Measurements from ENCODE around the gene YY1.

DNA sequence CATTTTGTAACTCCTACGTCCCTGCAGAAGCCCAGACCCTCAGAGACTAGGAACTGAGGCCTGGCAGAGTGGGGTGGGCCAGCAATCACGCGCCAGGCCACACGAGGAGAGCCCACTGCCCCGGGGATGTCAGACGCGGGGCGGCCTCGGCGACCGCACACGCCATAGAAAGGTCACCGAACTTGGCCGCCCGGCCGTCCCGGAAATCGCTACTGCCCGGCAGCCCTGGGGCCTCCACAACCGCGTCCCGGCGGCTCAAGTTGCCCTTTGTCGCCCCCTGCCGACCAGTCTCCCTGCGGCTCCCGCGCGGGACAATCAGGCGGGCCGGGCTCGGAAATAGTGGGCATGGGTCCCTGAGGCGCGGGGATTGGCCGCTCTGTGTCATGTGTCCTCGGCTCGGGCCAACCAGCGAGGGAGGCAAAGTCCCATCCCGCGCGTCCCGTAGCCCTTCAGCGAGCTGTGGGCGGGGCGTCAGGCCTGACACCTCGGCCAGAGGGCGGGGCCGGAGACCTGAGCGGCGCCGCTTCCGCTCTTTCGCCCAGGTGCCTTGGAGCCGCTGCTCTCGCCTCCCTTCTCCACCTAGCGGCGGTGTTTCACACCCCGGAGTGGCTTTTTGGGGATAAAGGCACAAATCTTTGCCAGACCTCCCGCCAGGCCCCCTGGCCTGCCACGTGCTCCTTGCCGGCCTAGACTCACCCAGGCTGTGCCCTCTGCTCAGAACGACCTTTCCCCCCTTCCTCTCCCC lies 46.1 kb upstream of the YY1 start:
- TF ChIP-seq, protein P1, sequence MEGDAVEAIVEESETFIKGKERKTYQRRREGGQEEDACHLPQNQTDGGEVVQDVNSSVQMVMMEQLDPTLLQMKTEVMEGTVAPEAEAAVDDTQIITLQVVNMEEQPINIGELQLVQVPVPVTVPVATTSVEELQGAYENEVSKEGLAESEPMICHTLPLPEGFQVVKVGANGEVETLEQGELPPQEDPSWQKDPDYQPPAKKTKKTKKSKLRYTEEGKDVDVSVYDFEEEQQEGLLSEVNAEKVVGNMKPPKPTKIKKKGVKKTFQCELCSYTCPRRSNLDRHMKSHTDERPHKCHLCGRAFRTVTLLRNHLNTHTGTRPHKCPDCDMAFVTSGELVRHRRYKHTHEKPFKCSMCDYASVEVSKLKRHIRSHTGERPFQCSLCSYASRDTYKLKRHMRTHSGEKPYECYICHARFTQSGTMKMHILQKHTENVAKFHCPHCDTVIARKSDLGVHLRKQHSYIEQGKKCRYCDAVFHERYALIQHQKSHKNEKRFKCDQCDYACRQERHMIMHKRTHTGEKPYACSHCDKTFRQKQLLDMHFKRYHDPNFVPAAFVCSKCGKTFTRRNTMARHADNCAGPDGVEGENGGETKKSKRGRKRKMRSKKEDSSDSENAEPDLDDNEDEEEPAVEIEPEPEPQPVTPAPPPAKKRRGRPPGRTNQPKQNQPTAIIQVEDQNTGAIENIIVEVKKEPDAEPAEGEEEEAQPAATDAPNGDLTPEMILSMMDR (conservative IDR thresholded peaks at IDR 0.05; ENCODE audit: low read depth in 2 of 2) = peak; percentile 66 to 89
- TF ChIP-seq POLR2AphosphoS5 (IDR thresholded peaks at IDR 0.05; ENCODE audit: low read depth) (peak; percentile 57), NANOG (IDR thresholded peaks at IDR 0.05; ENCODE audit: borderline replicate concordance) (no peak), EZH2 (IDR thresholded peaks at IDR 0.05; ENCODE audit: low read depth, unreplicated experiment) (no peak), EZH2phosphoT487 (IDR thresholded peaks at IDR 0.05; ENCODE audit: unreplicated experiment) (no peak), ZNF114 (CRISPR knock-in tag; IDR thresholded peaks at IDR 0.05) (no peak), JUNB (IDR thresholded peaks at IDR 0.05; ENCODE audit: unreplicated experiment) (no peak), ZNF331 (CRISPR knock-in tag; IDR thresholded peaks at IDR 0.05; ENCODE audit: low read depth) (no peak), CREB1 (CRISPR knock-in tag; IDR thresholded peaks at IDR 0.05; ENCODE audit: low read depth) (peak; percentile 46; the same call in 1 of the 2 replicates)
- TF ChIP-seq, protein P2, sequence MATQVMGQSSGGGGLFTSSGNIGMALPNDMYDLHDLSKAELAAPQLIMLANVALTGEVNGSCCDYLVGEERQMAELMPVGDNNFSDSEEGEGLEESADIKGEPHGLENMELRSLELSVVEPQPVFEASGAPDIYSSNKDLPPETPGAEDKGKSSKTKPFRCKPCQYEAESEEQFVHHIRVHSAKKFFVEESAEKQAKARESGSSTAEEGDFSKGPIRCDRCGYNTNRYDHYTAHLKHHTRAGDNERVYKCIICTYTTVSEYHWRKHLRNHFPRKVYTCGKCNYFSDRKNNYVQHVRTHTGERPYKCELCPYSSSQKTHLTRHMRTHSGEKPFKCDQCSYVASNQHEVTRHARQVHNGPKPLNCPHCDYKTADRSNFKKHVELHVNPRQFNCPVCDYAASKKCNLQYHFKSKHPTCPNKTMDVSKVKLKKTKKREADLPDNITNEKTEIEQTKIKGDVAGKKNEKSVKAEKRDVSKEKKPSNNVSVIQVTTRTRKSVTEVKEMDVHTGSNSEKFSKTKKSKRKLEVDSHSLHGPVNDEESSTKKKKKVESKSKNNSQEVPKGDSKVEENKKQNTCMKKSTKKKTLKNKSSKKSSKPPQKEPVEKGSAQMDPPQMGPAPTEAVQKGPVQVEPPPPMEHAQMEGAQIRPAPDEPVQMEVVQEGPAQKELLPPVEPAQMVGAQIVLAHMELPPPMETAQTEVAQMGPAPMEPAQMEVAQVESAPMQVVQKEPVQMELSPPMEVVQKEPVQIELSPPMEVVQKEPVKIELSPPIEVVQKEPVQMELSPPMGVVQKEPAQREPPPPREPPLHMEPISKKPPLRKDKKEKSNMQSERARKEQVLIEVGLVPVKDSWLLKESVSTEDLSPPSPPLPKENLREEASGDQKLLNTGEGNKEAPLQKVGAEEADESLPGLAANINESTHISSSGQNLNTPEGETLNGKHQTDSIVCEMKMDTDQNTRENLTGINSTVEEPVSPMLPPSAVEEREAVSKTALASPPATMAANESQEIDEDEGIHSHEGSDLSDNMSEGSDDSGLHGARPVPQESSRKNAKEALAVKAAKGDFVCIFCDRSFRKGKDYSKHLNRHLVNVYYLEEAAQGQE (IDR thresholded peaks at IDR 0.05; ENCODE audit: unreplicated experiment) = no peak
- TF ChIP-seq, protein P3, sequence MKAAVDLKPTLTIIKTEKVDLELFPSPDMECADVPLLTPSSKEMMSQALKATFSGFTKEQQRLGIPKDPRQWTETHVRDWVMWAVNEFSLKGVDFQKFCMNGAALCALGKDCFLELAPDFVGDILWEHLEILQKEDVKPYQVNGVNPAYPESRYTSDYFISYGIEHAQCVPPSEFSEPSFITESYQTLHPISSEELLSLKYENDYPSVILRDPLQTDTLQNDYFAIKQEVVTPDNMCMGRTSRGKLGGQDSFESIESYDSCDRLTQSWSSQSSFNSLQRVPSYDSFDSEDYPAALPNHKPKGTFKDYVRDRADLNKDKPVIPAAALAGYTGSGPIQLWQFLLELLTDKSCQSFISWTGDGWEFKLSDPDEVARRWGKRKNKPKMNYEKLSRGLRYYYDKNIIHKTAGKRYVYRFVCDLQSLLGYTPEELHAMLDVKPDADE (IDR thresholded peaks at IDR 0.05) = no peak
